CD14-positive monocyte (primary cell): ENCODE measurements around the gene NRP2. TPM values are rescaled to one million over a fixed set of nuclear protein-coding genes. Genes with fewer than 3 reads are reported as not detected.

Source experiments
- DNase-seq, 3 donors: peaks; one replicate each; pipeline ENCODE4 v3.0.0-alpha.2; 2011 to 2022
- H2AFZ ChIP-seq: 2 replicates; pipeline ENCODE4 v1.6.0; 2012; ENCODE audit warnings: mild to moderate bottlenecking, low read depth, low read length, inconsistent platforms; ENCODE audit not compliant: insufficient read depth, poor library complexity, severe bottlenecking
- H3K27ac ChIP-seq, 2 donors: 1 replicate in 1 of 2; 2 replicates in 1 of 2; pipeline ENCODE4 v1.5.1; 2012 to 2013; ENCODE audit warnings: low read length in 2 of 2, control low read depth in 1 of 2, inconsistent platforms in 1 of 2, low read depth in 1 of 2, mild to moderate bottlenecking in 1 of 2
- H3K27me3 ChIP-seq, 2 donors: one replicate each; pipeline versions ENCODE4 v1.6.0 to v1.6.1; 2011 to 2013; ENCODE audit warnings: low read length in 2 of 2; ENCODE audit not compliant: control insufficient read depth in 2 of 2, insufficient read depth in 2 of 2
- H3K36me3 ChIP-seq, 2 donors: replicated peaks in 1 of 2; 1 replicate in 1 of 2; 2 replicates in 1 of 2; pipeline versions ENCODE4 v1.5.1 to v1.6.1; 2012 to 2013; ENCODE audit warnings: low read length in 2 of 2, control low read depth in 1 of 2, inconsistent platforms in 1 of 2, mild to moderate bottlenecking in 1 of 2; ENCODE audit not compliant: insufficient read depth in 2 of 2, control insufficient read depth in 1 of 2
- H3K4me1 ChIP-seq, 2 donors: 1 replicate in 1 of 2; 2 replicates in 1 of 2; pipeline versions ENCODE4 v1.5.1 to v1.6.1; 2012 to 2013; ENCODE audit warnings: low read length in 2 of 2, control low read depth in 1 of 2, inconsistent platforms in 1 of 2, mild to moderate bottlenecking in 1 of 2, moderate library complexity in 1 of 2; ENCODE audit not compliant: insufficient read depth in 2 of 2, control insufficient read depth in 1 of 2
- H3K4me2 ChIP-seq: replicated peaks from 2 replicates; pipeline ENCODE3; 2012; ENCODE audit warnings: low read length, moderate library complexity, mild to moderate bottlenecking; ENCODE audit not compliant: poor library complexity, severe bottlenecking; ENCODE audit errors: extremely low read depth
- H3K4me3 ChIP-seq, 3 experiments: fragments of 200-600 bp in 1 of 3; sonication (generic) in 1 of 3; replicated peaks in 1 of 3; 1 replicate in 2 of 3; 2 replicates in 1 of 3; pipeline ENCODE4 v1.5.1; 2011 to 2013; ENCODE audit warnings: low read length in 3 of 3, mild to moderate bottlenecking in 3 of 3, control low read depth in 2 of 3, low read depth in 2 of 3, inconsistent platforms in 1 of 3, moderate library complexity in 1 of 3
- H3K79me2 ChIP-seq: 2 replicates; pipeline ENCODE4 v1.6.0; 2012; ENCODE audit warnings: mild to moderate bottlenecking, control low read depth, inconsistent platforms, low read length, moderate library complexity; ENCODE audit not compliant: insufficient read depth
- H3K9ac ChIP-seq: 2 replicates; pipeline ENCODE4 v1.6.0; 2017; ENCODE audit warnings: low read length, mild to moderate bottlenecking; ENCODE audit not compliant: insufficient read depth, poor library complexity, severe bottlenecking
- H3K9me3 ChIP-seq, 2 donors: replicated peaks in 1 of 2; 1 replicate in 1 of 2; 2 replicates in 1 of 2; pipeline versions ENCODE4 v1.5.1 to v1.6.1; 2012 to 2013; ENCODE audit warnings: low read length in 2 of 2, control low read depth in 1 of 2; ENCODE audit not compliant: control insufficient read depth in 1 of 2, insufficient read depth in 1 of 2
- H4K20me1 ChIP-seq: 2 replicates; pipeline ENCODE4 v1.6.0; 2012; ENCODE audit warnings: mild to moderate bottlenecking, low read length, control low read depth, moderate library complexity; ENCODE audit not compliant: insufficient read depth
- H3K27ac Mint-ChIP-seq, 7 donors: one replicate each; pipeline ENCODE4 v1.8.0; 2020; ENCODE audit warnings: mild to moderate bottlenecking in 7 of 7, mixed read lengths in 7 of 7, moderate library complexity in 6 of 7, inconsistent platforms in 2 of 7
- H3K27me3 Mint-ChIP-seq, 3 donors: one replicate each; pipeline ENCODE4 v1.8.0; 2021 to 2022; ENCODE audit warnings: low read depth in 3 of 3, mild to moderate bottlenecking in 3 of 3, mixed read lengths in 3 of 3, moderate library complexity in 3 of 3, inconsistent platforms in 1 of 3
- H3K36me3 Mint-ChIP-seq, 2 donors: one replicate each; pipeline ENCODE4 v1.8.0; 2020; ENCODE audit warnings: mixed read lengths in 2 of 2, inconsistent platforms in 1 of 2, mild to moderate bottlenecking in 1 of 2
- H3K4me1 Mint-ChIP-seq: one replicate; pipeline ENCODE4 v1.8.0; 2020; ENCODE audit warnings: mild to moderate bottlenecking, mixed read lengths
- H3K4me3 Mint-ChIP-seq, 2 donors: one replicate each; pipeline ENCODE4 v1.8.0; 2020; ENCODE audit warnings: mild to moderate bottlenecking in 2 of 2, mixed read lengths in 2 of 2, moderate library complexity in 1 of 2
- H3K9me3 Mint-ChIP-seq, 7 donors: one replicate each; pipeline ENCODE4 v1.8.0; 2020 to 2022; ENCODE audit warnings: mixed read lengths in 7 of 7, mild to moderate bottlenecking in 6 of 7, moderate library complexity in 6 of 7, inconsistent platforms in 2 of 7
- WGBS: methylation state at CpG from one replicate; pipeline ENCODE4 v1.1.5; 2013; ENCODE audit warnings: missing lambda C conversion rate; ENCODE audit not compliant: insufficient coverage; 5-methylcytosine and 5-hydroxymethylcytosine counted together
- intact Hi-C, 2 donors: fragments of 100-400 bp; cut with micrococcal nuclease; formaldehyde crosslinking; loops; one replicate each; pipeline versions ENCODE4 v1.15.0 to v1.15.1; 2023
- polyA plus RNA-seq, 3 donors: library from polyadenylated mRNA; depleted of rRNA in 1 of 3; unstranded in 2 of 3; stranded (reverse) in 1 of 3; fragments of 300-500 nt in 2 of 3; fragments of >200 nt in 1 of 3; fragmentation: Illumina TruSeq in 2 of 3; gene quantifications; 1 replicate in 2 of 3; 2 replicates in 1 of 3; pipeline ENCODE4 v1.2.3, GENCODE V29; 2012 to 2021
- TF ChIP-seq, protein P1 (sequence below): fragments of 200-600 bp; IDR thresholded peaks from one replicate; pipeline ENCODE4 v1.8.0; 2022; ENCODE audit warnings: antibody characterized with exemption, mild to moderate bottlenecking

NRP2 gene
- polyA plus RNA-seq, 3 donors = 0.97 to 3.3 (median 1.6) TPM

DNA sequence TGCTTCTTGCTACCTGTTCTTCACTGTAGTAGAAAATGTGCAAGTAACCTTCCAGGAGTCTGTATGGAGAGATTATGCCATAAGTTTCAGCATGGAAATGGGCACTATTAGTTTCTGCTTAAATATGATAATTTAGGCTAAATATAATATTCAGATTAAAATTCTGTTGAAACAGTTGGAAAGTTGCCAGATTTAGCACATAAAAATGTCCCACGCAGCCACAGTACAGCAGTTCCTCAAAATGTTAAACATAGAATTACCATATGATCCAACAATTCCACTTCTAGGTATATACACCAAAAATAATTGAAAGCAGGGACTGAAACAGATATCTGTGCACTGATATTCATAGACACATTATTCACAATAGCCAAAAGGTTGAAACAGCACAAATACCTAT is 121.2 kb downstream of the NRP2 start:
- H3K27ac ChIP-seq = no peak overlapping the region
- WGBS = no CpG with 5 or more reads among the region's 1 CpG
- no peaks in the 10 kb centered on the region for H3K27me3 ChIP-seq
- peaks cover 4% of the 10 kb centered on the region for H3K4me1 Mint-ChIP-seq
- H3K4me1 ChIP-seq = no peaks in the 10 kb centered on the region
- TF ChIP-seq, protein P1, sequence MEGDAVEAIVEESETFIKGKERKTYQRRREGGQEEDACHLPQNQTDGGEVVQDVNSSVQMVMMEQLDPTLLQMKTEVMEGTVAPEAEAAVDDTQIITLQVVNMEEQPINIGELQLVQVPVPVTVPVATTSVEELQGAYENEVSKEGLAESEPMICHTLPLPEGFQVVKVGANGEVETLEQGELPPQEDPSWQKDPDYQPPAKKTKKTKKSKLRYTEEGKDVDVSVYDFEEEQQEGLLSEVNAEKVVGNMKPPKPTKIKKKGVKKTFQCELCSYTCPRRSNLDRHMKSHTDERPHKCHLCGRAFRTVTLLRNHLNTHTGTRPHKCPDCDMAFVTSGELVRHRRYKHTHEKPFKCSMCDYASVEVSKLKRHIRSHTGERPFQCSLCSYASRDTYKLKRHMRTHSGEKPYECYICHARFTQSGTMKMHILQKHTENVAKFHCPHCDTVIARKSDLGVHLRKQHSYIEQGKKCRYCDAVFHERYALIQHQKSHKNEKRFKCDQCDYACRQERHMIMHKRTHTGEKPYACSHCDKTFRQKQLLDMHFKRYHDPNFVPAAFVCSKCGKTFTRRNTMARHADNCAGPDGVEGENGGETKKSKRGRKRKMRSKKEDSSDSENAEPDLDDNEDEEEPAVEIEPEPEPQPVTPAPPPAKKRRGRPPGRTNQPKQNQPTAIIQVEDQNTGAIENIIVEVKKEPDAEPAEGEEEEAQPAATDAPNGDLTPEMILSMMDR = no peak
- H3K27me3 Mint-ChIP-seq = peaks cover 0 to 4% (median 2%) of the 10 kb centered on the region in 3 donors
- no peak overlapping the region for H3K4me3 Mint-ChIP-seq
- no peak overlapping the region for H2AFZ ChIP-seq
- DNase-seq = peak in 1 of 3 donors; percentile 4
- H3K4me3 ChIP-seq = no peak overlapping the region
- H4K20me1 ChIP-seq = no peaks in the 10 kb centered on the region
- H3K9me3 ChIP-seq = peaks cover 0 to 6% of the 10 kb centered on the region in 2 donors
- peaks cover 0 to 9% (median under 1%) of the 10 kb centered on the region in 7 donors for H3K9me3 Mint-ChIP-seq
- H3K79me2 ChIP-seq = no peaks in the 10 kb centered on the region
- H3K36me3 ChIP-seq = no peaks in the 10 kb centered on the region
- H3K27ac Mint-ChIP-seq = no peak overlapping the region
- no peak overlapping the region for H3K4me2 ChIP-seq
- intact Hi-C loops = no loop called here
- no peak overlapping the region for H3K9ac ChIP-seq
- no peaks in the 10 kb centered on the region for H3K36me3 Mint-ChIP-seq

DNA sequence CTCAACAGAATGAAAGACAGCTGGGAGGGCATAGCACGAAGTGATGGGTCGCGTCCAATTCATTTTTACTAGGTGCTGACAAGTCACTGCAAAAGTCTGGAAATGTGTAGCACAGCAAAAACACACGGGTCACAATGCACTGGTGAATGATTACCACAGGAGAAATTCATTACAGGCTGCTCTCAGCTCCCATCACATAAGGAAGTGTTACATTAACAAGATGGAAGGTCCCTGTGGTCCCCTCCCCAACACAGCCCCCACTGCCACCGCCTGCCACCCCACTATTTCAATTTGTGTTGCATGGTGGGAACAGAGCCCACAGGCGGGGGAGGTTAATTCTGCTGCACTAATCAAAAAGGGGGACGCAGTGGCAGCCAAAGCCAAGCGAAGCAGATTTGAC is 122.8 kb downstream of the NRP2 start:
- H3K9me3 ChIP-seq = no peaks in the 10 kb centered on the region
- no peaks in the 10 kb centered on the region for H4K20me1 ChIP-seq
- no peaks in the 10 kb centered on the region for H3K36me3 ChIP-seq
- H3K27ac ChIP-seq = no peak overlapping the region
- no peak for DNase-seq
- H3K9ac ChIP-seq = no peak overlapping the region
- H2AFZ ChIP-seq = no peak overlapping the region
- 96% methylated on average over 6 of the region's 8 CpGs for WGBS
- no peaks in the 10 kb centered on the region for H3K27me3 ChIP-seq
- no peaks in the 10 kb centered on the region for H3K4me1 ChIP-seq
- H3K4me1 Mint-ChIP-seq = peaks cover 4% of the 10 kb centered on the region
- no peaks in the 10 kb centered on the region for H3K36me3 Mint-ChIP-seq
- H3K27me3 Mint-ChIP-seq = peaks cover 0 to 4% (median 2%) of the 10 kb centered on the region in 3 donors
- intact Hi-C loops = no loop called here
- TF ChIP-seq, protein P1 = no peak
- H3K4me3 Mint-ChIP-seq = no peak overlapping the region
- no peaks in the 10 kb centered on the region for H3K79me2 ChIP-seq
- no peak overlapping the region for H3K4me2 ChIP-seq
- H3K9me3 Mint-ChIP-seq = peaks cover 0 to 4% (median 0%) of the 10 kb centered on the region in 7 donors
- H3K27ac Mint-ChIP-seq = no peak overlapping the region
- no peak overlapping the region for H3K4me3 ChIP-seq
